Measurements from ENCODE around the gene ANO5. TPM values are rescaled to one million over a fixed set of nuclear protein-coding genes. Genes with fewer than 3 reads are reported as not detected.

ANO5 gene
- total RNA-seq, 2 donors from 2014 or later = 3.3 to 4.9 TPM

GRCh38 chr11:22162756-22163155 is 30.1 kb upstream of the ANO5 start:
- Histone ChIP-seq H3K9me3 (no peaks in the 10 kb centered on the region), H3K27ac (no peak overlapping the region), H3K36me3 (replicated peaks in 1 of 2; ENCODE audit: insufficient read depth in 1 of 2, low read depth in 2 of 2) (no peaks in the 10 kb centered on the region), H3K27me3 (no peaks in the 10 kb centered on the region), H3K4me3 (no peak overlapping the region), H3K4me1 (no peaks in the 10 kb centered on the region)
- intact Hi-C loops (cut with DNase I) = loop anchor here (10.0 kb wide), 1 partner anchor 142 kb away; no protein-coding TSS in a partner anchor
- DNase-seq (no peak), ATAC-seq (no peak)
- TF ChIP-seq CTCF (IDR thresholded peaks at IDR 0.05) (no peak), POLR2A (IDR thresholded peaks at IDR 0.05) (no peak)
- WGBS, 2 donors = 78 to 85% methylated on average over 3 of the region's 3 CpGs

GRCh38 chr11:22163394-22163797 is 29.5 kb upstream of the ANO5 start:
- 52 to 80% methylated on average over 3 of the region's 3 CpGs for WGBS, 2 donors
- intact Hi-C loops (cut with DNase I) = loop anchor here (10.0 kb wide), 1 partner anchor 141 kb away; no protein-coding TSS in a partner anchor

GRCh38 chr11:22165087-22165486 is 27.8 kb upstream of the ANO5 start:
- H3K4me1 ChIP-seq = no peaks in the 10 kb centered on the region
- H3K4me3 ChIP-seq = no peak overlapping the region
- H3K36me3 ChIP-seq (replicated peaks in 1 of 2; ENCODE audit: insufficient read depth in 1 of 2, low read depth in 2 of 2) = no peaks in the 10 kb centered on the region
- no peak overlapping the region for H3K27ac ChIP-seq
- WGBS, 2 donors = 64 to 70% methylated on average over 2 of the region's 2 CpGs
- no peaks in the 10 kb centered on the region for H3K27me3 ChIP-seq
- DNase-seq (no peak), ATAC-seq (no peak)
- intact Hi-C loops (cut with DNase I) = loop anchor here (10.0 kb wide), 1 partner anchor 140 kb away; no protein-coding TSS in a partner anchor
- no peaks in the 10 kb centered on the region for H3K9me3 ChIP-seq
- TF ChIP-seq CTCF (IDR thresholded peaks at IDR 0.05) = no peak
- TF ChIP-seq POLR2A (IDR thresholded peaks at IDR 0.05) = no peak

More at GRCh38 chr11:22163394-22163797, 29.5 kb upstream of the ANO5 start:
- peak in 1 of 4 donors; percentile 40 for DNase-seq
- no peak overlapping the region for H3K4me3 ChIP-seq
- TF ChIP-seq POLR2A (IDR thresholded peaks at IDR 0.05) (no peak), CTCF (IDR thresholded peaks at IDR 0.05) (no peak)
- no peak for ATAC-seq
- H3K27me3 ChIP-seq = no peaks in the 10 kb centered on the region
- no peaks in the 10 kb centered on the region for H3K4me1 ChIP-seq
- no peaks in the 10 kb centered on the region for H3K9me3 ChIP-seq
- H3K27ac ChIP-seq = no peak overlapping the region
- no peaks in the 10 kb centered on the region for H3K36me3 ChIP-seq (replicated peaks in 1 of 2; ENCODE audit: insufficient read depth in 1 of 2, low read depth in 2 of 2)

GRCh38 chr11:22165759-22166513 is 26.9 kb upstream of the ANO5 start:
- ATAC-seq (no peak), DNase-seq (no peak)
- no peaks in the 10 kb centered on the region for H3K4me1 ChIP-seq
- no peaks in the 10 kb centered on the region for H3K36me3 ChIP-seq (replicated peaks in 1 of 2; ENCODE audit: insufficient read depth in 1 of 2, low read depth in 2 of 2)
- intact Hi-C loops (cut with DNase I) = loop anchor here (10.0 kb wide), 1 partner anchor 139 kb away; no protein-coding TSS in a partner anchor
- TF ChIP-seq POLR2A (IDR thresholded peaks at IDR 0.05) = no peak
- no peak for TF ChIP-seq CTCF (IDR thresholded peaks at IDR 0.05)
- H3K4me3 ChIP-seq = no peak overlapping the region
- no peaks in the 10 kb centered on the region for H3K27me3 ChIP-seq
- H3K27ac ChIP-seq = no peak overlapping the region
- H3K9me3 ChIP-seq = no peaks in the 10 kb centered on the region
- 73 to 78% methylated on average over 3 of the region's 3 CpGs for WGBS, 2 donors

All from body of pancreas (tissue), 4 donors.